Measurements from ENCODE around the gene PSAP.

Gene PSAP

DNA sequence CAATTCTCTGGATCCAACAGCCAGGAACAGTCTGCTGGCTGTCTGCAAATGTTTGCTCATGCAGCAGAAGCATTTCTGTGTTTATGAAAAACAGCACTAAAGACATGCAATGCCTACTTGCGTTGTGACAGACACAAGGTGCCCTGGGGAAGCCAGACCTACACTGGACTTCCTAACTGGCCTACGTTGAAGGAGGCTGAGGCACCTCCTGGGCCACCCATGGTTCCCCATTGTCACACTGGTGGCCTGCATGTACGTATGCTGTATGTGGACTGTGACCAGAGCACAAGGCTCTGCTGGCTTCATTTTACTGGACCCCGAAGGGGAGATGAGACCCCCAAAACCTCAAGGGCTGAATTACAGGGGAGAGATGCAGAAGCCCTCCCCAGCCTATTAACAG, 27.7 kb downstream of the PSAP start:
- no peaks in the 10 kb centered on the region for H3K27me3 ChIP-seq (ENCODE audit: low read depth, low read length)
- H3K4me3 ChIP-seq (ENCODE audit: low read length), result no peak overlapping the region
- H3K4me1 ChIP-seq (ENCODE audit: low read length), result no peaks in the 10 kb centered on the region
- H3K27ac ChIP-seq (ENCODE audit: low read length), result no peak overlapping the region
- no peak overlapping the region for H3K4me2 ChIP-seq (ENCODE audit: low read length)
- H3K36me3 ChIP-seq (replicated peaks; ENCODE audit: low read depth, low read length), result peaks cover 29% of the 10 kb centered on the region
- no peaks in the 10 kb centered on the region for H3K9me3 ChIP-seq (ENCODE audit: insufficient read depth, low read length)
- TF ChIP-seq, protein P1, sequence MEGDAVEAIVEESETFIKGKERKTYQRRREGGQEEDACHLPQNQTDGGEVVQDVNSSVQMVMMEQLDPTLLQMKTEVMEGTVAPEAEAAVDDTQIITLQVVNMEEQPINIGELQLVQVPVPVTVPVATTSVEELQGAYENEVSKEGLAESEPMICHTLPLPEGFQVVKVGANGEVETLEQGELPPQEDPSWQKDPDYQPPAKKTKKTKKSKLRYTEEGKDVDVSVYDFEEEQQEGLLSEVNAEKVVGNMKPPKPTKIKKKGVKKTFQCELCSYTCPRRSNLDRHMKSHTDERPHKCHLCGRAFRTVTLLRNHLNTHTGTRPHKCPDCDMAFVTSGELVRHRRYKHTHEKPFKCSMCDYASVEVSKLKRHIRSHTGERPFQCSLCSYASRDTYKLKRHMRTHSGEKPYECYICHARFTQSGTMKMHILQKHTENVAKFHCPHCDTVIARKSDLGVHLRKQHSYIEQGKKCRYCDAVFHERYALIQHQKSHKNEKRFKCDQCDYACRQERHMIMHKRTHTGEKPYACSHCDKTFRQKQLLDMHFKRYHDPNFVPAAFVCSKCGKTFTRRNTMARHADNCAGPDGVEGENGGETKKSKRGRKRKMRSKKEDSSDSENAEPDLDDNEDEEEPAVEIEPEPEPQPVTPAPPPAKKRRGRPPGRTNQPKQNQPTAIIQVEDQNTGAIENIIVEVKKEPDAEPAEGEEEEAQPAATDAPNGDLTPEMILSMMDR (IDR thresholded peaks at IDR 0.05; ENCODE audit: low read depth, low read length), result no peak
- no peak for TF ChIP-seq EZH2phosphoT487 (IDR thresholded peaks at IDR 0.05; ENCODE audit: low read depth)
- no peak overlapping the region for H3K9ac ChIP-seq (ENCODE audit: low read length)
- no peaks in the 10 kb centered on the region for H3K79me2 ChIP-seq (ENCODE audit: low read length)
- H4K20me1 ChIP-seq (ENCODE audit: insufficient read depth, low read length), result no peaks in the 10 kb centered on the region
- no peak overlapping the region for H2AFZ ChIP-seq (ENCODE audit: low read depth, low read length)

DNA sequence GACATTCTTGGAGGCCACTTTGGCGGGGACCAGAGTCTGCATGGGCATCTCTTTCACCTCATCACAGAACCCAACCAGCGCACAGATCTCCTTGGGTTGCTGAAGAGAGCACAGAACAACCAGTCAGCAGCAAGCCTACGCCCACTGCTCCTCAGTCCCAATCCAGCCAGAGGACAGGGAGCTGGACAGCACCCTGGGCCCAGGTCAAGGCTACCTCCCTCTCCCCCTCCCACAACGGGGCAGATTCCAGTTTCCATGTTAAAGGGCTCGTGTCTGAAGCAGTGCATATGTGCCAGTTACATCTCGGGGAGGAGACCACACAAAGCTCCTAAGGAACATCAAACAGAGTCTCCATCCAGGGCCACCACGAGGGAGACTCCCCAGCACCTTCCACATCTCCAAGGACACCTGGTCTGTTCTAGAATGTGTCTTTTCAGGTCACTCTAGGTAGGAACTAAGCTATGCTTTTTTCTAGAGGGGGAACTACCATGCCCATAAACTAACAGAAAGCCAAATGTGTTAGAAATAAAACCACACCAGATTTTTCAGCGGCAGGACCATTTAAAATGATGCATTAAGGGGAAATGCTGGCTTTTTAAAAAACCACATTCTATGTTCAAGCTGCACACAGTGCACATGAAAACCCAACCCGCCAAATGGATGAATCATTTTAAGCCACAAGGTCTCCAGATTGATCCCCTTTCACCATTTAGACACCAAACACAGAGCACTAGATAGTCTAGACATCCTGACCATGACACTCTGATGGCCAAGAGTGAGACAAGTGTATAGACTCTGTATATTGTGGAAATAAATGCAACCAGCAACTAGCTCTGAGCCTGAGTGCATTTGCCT, 28.9 kb downstream of the PSAP start:
- Histone ChIP-seq H3K27ac (ENCODE audit: low read length) (no peak overlapping the region), H3K79me2 (ENCODE audit: low read length) (no peaks in the 10 kb centered on the region), H3K9me3 (ENCODE audit: insufficient read depth, low read length) (no peaks in the 10 kb centered on the region), H3K4me1 (ENCODE audit: low read length) (no peaks in the 10 kb centered on the region), H4K20me1 (ENCODE audit: insufficient read depth, low read length) (no peaks in the 10 kb centered on the region), H3K4me3 (ENCODE audit: low read length) (no peak overlapping the region), H3K4me2 (ENCODE audit: low read length) (no peak overlapping the region), H3K36me3 (replicated peaks; ENCODE audit: low read depth, low read length) (peaks cover 31% of the 10 kb centered on the region), H2AFZ (ENCODE audit: low read depth, low read length) (no peak overlapping the region), H3K9ac (ENCODE audit: low read length) (no peak overlapping the region), H3K27me3 (ENCODE audit: low read depth, low read length) (no peaks in the 10 kb centered on the region)
- TF ChIP-seq, protein P1 (IDR thresholded peaks at IDR 0.05; ENCODE audit: low read depth, low read length), result no peak
- no peak for TF ChIP-seq EZH2phosphoT487 (IDR thresholded peaks at IDR 0.05; ENCODE audit: low read depth)

DNA sequence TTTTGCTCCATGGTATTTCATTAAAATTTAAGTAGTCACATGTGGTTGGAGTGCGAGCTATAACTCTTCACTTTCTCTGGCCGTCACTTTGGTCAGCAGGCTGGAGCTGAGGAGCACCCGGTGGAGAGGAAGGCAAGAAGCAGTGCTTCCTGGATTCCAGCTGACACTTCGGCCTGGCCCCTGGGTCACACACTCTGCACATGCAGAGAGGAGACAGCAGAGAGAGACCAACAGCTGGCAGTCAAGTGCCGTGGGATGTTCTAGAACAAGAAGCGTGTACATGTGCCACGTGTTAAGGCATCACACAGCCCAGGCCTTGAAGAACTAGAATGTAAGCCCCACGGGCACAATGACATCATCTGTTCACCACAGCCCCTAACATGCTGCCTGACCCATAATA, 30.1 kb downstream of the PSAP start:
- no peak for TF ChIP-seq EZH2phosphoT487 (IDR thresholded peaks at IDR 0.05; ENCODE audit: low read depth)
- TF ChIP-seq, protein P1 (IDR thresholded peaks at IDR 0.05; ENCODE audit: low read depth, low read length), result no peak
- H3K4me1 ChIP-seq (ENCODE audit: low read length), result no peaks in the 10 kb centered on the region
- no peaks in the 10 kb centered on the region for H3K79me2 ChIP-seq (ENCODE audit: low read length)
- no peak overlapping the region for H3K27ac ChIP-seq (ENCODE audit: low read length)
- H4K20me1 ChIP-seq (ENCODE audit: insufficient read depth, low read length), result no peaks in the 10 kb centered on the region
- no peak overlapping the region for H3K9ac ChIP-seq (ENCODE audit: low read length)
- H3K4me3 ChIP-seq (ENCODE audit: low read length), result no peak overlapping the region
- no peak overlapping the region for H2AFZ ChIP-seq (ENCODE audit: low read depth, low read length)
- H3K9me3 ChIP-seq (ENCODE audit: insufficient read depth, low read length), result no peaks in the 10 kb centered on the region
- H3K4me2 ChIP-seq (ENCODE audit: low read length), result no peak overlapping the region
- no peaks in the 10 kb centered on the region for H3K27me3 ChIP-seq (ENCODE audit: low read depth, low read length)
- H3K36me3 ChIP-seq (replicated peaks; ENCODE audit: low read depth, low read length), result peaks cover 28% of the 10 kb centered on the region

DNA sequence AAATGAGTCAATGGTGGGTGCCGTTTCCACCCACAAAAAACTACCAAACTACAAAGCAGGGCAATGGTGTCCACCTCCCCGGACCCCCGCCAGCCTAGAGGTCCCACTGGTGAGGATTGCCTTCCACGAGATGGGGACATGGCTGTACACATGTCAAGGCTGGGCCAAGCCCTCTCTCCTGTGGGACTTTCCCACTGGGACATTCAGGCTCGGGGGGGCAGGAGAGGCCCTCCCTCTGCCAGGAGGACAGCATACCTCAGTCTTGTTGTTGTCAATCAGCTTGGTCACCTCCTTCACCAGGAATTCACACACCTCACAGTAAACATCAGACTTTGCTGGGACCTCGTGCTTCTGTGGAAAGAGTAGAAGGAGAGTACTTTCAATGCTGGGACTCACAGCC, 31.1 kb downstream of the PSAP start:
- no peaks in the 10 kb centered on the region for H3K9me3 ChIP-seq (ENCODE audit: insufficient read depth, low read length)
- no peak overlapping the region for H2AFZ ChIP-seq (ENCODE audit: low read depth, low read length)
- no peaks in the 10 kb centered on the region for H3K79me2 ChIP-seq (ENCODE audit: low read length)
- H3K4me2 ChIP-seq (ENCODE audit: low read length), result no peak overlapping the region
- no peak for TF ChIP-seq EZH2phosphoT487 (IDR thresholded peaks at IDR 0.05; ENCODE audit: low read depth)
- TF ChIP-seq, protein P1 (IDR thresholded peaks at IDR 0.05; ENCODE audit: low read depth, low read length), result no peak
- no peaks in the 10 kb centered on the region for H3K4me1 ChIP-seq (ENCODE audit: low read length)
- no peak overlapping the region for H3K9ac ChIP-seq (ENCODE audit: low read length)
- no peaks in the 10 kb centered on the region for H3K27me3 ChIP-seq (ENCODE audit: low read depth, low read length)
- H3K36me3 ChIP-seq (replicated peaks; ENCODE audit: low read depth, low read length), result peaks cover 20% of the 10 kb centered on the region
- no peak overlapping the region for H3K4me3 ChIP-seq (ENCODE audit: low read length)
- H3K27ac ChIP-seq (ENCODE audit: low read length), result no peak overlapping the region
- no peaks in the 10 kb centered on the region for H4K20me1 ChIP-seq (ENCODE audit: insufficient read depth, low read length)

Measured in OCI-LY3 (cell line).